NCI-H2107 treated with DMSO at 0.1 percent for 48 hours (cell line): ENCODE measurements around the gene KRT81.
"Not testable (repeated sequence)": the region's sequence is repeated elsewhere in the genome, so short reads cannot be mapped to it uniquely, and the experiment has no call there.

Experiments used
- DNase-seq: peaks from one replicate; lab custom pipeline; 2025; ENCODE audit not compliant: unreplicated experiment; lab: John Stamatoyannopoulos, UW

Gene KRT81

GRCh38 chr12:52256584-52256935 is 34.8 kb downstream of the KRT81 start:
- no peak for DNase-seq

- no peak for DNase-seq
These were observed 35.3 kb downstream of the KRT81 start for GRCh38 chr12:52255926-52256583.

GRCh38 chr12:52254965-52255751 is 36.2 kb downstream of the KRT81 start:
- DNase-seq = no peak

GRCh38 chr12:52254180-52254964 is 37.0 kb downstream of the KRT81 start:
- DNase-seq = no peak

- no peak for DNase-seq
These were observed 37.7 kb downstream of the KRT81 start for GRCh38 chr12:52253391-52254179.

- DNase-seq = no peak
These were observed 38.5 kb downstream of the KRT81 start for GRCh38 chr12:52252728-52253343.

GRCh38 chr12:52252175-52252615 is 39.1 kb downstream of the KRT81 start:
- DNase-seq = not testable (repeated sequence)

GRCh38 chr12:52251367-52252051 is 39.8 kb downstream of the KRT81 start:
- no peak for DNase-seq

GRCh38 chr12:52250048-52250990 is 41.0 kb downstream of the KRT81 start:
- DNase-seq = no peak

- no peak for DNase-seq
These were observed 41.8 kb downstream of the KRT81 start for GRCh38 chr12:52249511-52250047.

- no peak for DNase-seq
These were observed 42.5 kb downstream of the KRT81 start for GRCh38 chr12:52248541-52249461.

GRCh38 chr12:52247622-52248540 is 43.5 kb downstream of the KRT81 start:
- no peak for DNase-seq

- DNase-seq = peak; percentile 86
These were observed 44.4 kb downstream of the KRT81 start for GRCh38 chr12:52246720-52247621.

GRCh38 chr12:52245962-52246569 is 45.3 kb downstream of the KRT81 start:
- no peak for DNase-seq
